Measurements from ENCODE around the gene NETO1.

- TF ChIP-seq POLR2A (IDR thresholded peaks at IDR 0.05) = no peak
- TF ChIP-seq, protein P1, sequence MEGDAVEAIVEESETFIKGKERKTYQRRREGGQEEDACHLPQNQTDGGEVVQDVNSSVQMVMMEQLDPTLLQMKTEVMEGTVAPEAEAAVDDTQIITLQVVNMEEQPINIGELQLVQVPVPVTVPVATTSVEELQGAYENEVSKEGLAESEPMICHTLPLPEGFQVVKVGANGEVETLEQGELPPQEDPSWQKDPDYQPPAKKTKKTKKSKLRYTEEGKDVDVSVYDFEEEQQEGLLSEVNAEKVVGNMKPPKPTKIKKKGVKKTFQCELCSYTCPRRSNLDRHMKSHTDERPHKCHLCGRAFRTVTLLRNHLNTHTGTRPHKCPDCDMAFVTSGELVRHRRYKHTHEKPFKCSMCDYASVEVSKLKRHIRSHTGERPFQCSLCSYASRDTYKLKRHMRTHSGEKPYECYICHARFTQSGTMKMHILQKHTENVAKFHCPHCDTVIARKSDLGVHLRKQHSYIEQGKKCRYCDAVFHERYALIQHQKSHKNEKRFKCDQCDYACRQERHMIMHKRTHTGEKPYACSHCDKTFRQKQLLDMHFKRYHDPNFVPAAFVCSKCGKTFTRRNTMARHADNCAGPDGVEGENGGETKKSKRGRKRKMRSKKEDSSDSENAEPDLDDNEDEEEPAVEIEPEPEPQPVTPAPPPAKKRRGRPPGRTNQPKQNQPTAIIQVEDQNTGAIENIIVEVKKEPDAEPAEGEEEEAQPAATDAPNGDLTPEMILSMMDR (IDR thresholded peaks at IDR 0.05) = no peak
These were observed 92.9 kb downstream of the NETO1 start for GRCh38 chr18:72774914-72775313.

Measured in uterus (tissue), 2 donors.